A549 (cell line): ENCODE measurements around the gene FADS3.

Experiments used
- NFE2L2 ChIP-seq: fragments of 150-350 bp; conservative IDR thresholded peaks from 2 replicates; pipeline ENCODE4 v1.6.1; 2014; ENCODE audit warnings: low read length
- POLR2A ChIP-seq: IDR thresholded peaks from 2 replicates; pipeline ENCODE4 v1.6.1; 2012; ENCODE audit warnings: mild to moderate bottlenecking, low read length
- ZC3H11A ChIP-seq: fragments of 450-650 bp; IDR thresholded peaks from 2 replicates; pipeline ENCODE4 v1.6.1; 2014; ENCODE audit warnings: antibody characterized with exemption, mild to moderate bottlenecking
- TF ChIP-seq, protein P1 (sequence below): fragments of >200 bp; sonication (Bioruptor Twin); formaldehyde crosslinking; IDR thresholded peaks from 3 replicates; pipeline ENCODE4 v1.5.1; 2016
- TF ChIP-seq, protein P2 (sequence below): fragments of 250-450 bp; sonication (Bioruptor Pico); IDR thresholded peaks from 2 replicates; pipeline ENCODE4 v1.5.0; 2021; ENCODE audit warnings: mild to moderate bottlenecking, moderate library complexity, borderline replicate concordance
- TF ChIP-seq, protein P3 (sequence below): fragments of 450-650 bp; IDR thresholded peaks from 2 replicates; pipeline ENCODE4 v1.6.1; 2014; ENCODE audit warnings: antibody characterized with exemption

DNA sequence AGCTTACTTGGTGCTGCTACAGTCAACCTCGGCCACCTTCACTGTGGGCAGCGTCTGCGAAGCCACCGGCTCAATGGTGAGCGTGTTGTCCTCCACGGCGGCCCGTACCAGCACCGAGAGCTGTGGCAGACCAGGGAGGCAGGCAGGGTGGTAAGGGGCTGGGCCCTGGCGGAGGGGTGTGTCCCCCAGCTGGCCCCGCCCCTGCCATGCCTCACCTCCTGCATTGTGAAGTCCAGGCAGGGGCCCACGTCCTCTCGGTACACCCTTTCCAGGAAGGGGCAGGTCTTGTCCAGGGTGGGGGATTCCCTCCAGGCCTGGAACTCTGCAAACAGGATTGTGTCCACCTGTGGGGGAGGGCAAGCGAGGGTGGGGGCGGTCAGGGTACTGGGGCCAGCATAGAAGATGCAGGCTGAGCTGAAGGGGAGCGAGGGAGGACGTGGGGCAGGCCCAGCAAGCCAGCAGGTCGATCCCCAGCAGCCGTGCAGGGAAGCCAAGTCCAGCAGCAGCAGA lies 13.2 kb upstream of the FADS3 start:
- TF ChIP-seq, protein P1, sequence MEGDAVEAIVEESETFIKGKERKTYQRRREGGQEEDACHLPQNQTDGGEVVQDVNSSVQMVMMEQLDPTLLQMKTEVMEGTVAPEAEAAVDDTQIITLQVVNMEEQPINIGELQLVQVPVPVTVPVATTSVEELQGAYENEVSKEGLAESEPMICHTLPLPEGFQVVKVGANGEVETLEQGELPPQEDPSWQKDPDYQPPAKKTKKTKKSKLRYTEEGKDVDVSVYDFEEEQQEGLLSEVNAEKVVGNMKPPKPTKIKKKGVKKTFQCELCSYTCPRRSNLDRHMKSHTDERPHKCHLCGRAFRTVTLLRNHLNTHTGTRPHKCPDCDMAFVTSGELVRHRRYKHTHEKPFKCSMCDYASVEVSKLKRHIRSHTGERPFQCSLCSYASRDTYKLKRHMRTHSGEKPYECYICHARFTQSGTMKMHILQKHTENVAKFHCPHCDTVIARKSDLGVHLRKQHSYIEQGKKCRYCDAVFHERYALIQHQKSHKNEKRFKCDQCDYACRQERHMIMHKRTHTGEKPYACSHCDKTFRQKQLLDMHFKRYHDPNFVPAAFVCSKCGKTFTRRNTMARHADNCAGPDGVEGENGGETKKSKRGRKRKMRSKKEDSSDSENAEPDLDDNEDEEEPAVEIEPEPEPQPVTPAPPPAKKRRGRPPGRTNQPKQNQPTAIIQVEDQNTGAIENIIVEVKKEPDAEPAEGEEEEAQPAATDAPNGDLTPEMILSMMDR = no peak
- no peak for TF ChIP-seq NFE2L2
- no peak for TF ChIP-seq POLR2A
- TF ChIP-seq, protein P2, sequence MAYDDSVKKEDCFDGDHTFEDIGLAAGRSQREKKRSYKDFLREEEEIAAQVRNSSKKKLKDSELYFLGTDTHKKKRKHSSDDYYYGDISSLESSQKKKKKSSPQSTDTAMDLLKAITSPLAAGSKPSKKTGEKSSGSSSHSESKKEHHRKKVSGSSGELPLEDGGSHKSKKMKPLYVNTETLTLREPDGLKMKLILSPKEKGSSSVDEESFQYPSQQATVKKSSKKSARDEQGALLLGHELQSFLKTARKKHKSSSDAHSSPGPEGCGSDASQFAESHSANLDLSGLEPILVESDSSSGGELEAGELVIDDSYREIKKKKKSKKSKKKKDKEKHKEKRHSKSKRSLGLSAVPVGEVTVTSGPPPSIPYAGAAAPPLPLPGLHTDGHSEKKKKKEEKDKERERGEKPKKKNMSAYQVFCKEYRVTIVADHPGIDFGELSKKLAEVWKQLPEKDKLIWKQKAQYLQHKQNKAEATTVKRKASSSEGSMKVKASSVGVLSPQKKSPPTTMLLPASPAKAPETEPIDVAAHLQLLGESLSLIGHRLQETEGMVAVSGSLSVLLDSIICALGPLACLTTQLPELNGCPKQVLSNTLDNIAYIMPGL (CRISPR knock-in tag) = no peak
- no peak for TF ChIP-seq ZC3H11A
- TF ChIP-seq, protein P3, sequence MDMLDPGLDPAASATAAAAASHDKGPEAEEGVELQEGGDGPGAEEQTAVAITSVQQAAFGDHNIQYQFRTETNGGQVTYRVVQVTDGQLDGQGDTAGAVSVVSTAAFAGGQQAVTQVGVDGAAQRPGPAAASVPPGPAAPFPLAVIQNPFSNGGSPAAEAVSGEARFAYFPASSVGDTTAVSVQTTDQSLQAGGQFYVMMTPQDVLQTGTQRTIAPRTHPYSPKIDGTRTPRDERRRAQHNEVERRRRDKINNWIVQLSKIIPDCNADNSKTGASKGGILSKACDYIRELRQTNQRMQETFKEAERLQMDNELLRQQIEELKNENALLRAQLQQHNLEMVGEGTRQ = no peak
